Measurements from ENCODE around the gene AP1G1.
A peak's percentile ranks its signal among the peaks of the same experiment; 100 is the strongest.
"Not testable (repeated sequence)": the region's sequence is repeated elsewhere in the genome, so short reads cannot be mapped to it uniquely, and the experiment has no call there.

Gene AP1G1

GRCh38 chr16:71808593-71809459 is at the start of gene AP1G1:
Gene AP1G1, minus strand, starts transcription at chr16:71808834. Its CDS starts 19,355 bp downstream, at chr16:71789479.
- peak; percentile 77 to 85 for DNase-seq (ENCODE audit: low read depth in 2 of 2)

GRCh38 chr16:71855937-71856662 is 47.5 kb upstream of the AP1G1 start:
- no peak for DNase-seq (ENCODE audit: low read depth in 2 of 2)

DNA sequence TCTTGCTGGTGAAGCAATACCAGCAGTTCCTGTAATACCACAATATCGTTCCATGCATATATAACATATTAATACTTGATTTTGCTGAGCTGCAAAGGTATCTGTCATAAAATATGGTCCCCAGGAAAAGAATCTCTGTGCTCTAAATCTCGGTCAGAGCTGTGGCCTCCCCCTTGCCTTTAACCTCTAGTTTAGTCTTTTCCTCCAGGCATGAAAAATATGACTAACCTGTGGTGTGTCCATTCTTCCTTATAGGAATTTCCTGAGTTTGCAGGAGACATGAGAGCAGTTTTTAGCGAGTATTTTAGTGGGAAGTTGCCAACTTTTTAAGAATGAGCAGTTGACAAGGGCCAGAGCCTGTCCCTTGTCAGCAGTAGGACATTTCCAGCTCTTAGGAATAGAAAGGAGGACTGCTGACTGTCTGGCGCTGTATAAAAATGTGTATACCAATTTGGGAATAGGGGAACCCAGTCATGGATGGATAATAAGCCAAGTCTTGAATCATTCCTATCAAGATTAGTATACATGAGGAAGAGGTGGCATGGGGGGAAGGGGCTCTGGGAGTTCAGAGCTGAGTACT is 45.8 kb upstream of the AP1G1 start:
- no peak for DNase-seq (ENCODE audit: low read depth in 2 of 2)

DNA sequence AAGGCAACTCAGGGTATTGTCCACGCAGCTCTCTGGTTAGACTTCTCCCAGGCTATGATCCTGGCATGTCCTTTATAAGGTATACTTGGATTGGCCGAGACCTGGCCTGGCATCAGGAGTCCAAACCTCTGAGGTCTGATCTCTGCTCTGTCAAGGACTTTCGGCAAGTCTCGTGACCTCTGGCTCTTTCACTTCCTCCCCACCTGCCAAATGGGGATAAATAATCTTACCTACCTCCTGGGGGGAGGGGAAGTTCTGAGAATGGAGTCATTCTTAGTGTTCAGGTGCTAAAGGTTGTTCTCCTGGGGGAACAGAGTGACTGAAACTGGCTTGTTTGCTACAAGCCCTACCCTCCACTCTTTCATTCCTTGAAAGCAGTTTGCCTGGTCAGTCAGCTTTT is 44.8 kb upstream of the AP1G1 start:
- DNase-seq (ENCODE audit: low read depth in 2 of 2): no peak

- DNase-seq (ENCODE audit: low read depth in 2 of 2): no peak
These were observed 43.9 kb upstream of the AP1G1 start for GRCh38 chr16:71852561-71852960.

DNA sequence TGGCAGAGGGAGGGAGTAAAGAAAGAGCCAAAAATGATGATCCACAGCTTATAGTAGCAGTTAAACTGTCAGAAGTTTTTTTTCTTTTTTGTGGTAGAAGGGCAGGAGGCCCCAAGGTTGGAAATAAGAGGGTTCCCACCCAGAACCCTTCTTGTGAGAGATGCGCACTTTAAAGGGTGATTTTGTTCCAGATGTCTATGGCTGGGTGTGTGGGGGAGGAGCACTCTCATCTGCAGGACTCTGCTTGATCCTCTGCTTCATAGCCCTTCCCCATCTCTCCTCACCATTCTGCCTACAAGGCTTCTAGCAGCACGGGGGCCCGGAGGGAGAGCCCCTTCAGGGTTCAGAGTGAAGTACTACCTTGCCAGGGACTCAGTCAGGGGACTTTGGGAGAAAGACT is 43.5 kb upstream of the AP1G1 start:
- no peak for DNase-seq (ENCODE audit: low read depth in 2 of 2)

DNA sequence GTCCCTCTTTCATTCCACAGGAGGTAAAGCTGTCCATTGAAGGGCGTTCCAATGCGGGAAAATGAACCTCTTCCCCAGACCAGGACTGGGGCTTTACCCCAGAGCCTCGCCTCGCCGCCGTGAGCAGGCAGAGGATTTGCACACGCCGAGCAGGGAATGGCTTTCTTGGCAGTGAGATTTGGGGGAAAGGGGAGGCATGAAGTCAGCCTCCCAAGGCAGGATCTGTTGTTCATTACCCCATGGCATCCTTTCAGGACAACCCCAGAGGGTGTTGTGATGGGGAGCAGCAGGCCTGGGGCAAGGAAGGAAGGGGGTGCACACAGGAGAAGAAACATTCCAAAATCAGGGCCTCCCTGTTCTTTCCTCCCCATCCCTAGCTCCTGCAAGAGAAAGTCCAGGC is 43.1 kb upstream of the AP1G1 start:
- DNase-seq (ENCODE audit: low read depth in 2 of 2): no peak

DNA sequence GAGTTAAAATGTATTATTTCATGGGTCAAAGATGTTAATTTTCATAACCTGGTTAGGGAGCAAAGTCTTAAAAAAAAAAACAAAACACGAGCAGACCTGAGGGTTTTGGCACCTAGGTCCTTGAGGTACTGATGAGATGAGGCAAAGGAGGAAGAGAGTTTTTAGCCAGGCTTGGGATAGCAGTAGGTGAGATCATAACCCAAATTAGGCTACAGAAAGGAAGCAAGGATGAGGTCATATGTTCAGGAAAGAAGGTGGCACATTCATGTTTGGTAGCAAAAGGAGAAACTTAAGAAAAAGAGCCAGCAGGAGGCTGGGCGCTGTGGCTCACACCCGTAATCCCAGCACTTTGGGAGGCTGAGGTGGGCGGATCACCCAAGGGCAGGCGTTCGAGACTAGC is 40.0 kb upstream of the AP1G1 start:
- no peak for DNase-seq (ENCODE audit: low read depth in 2 of 2)

GRCh38 chr16:71847096-71847495 is 38.5 kb upstream of the AP1G1 start:
- DNase-seq (ENCODE audit: low read depth in 2 of 2): no peak

DNA sequence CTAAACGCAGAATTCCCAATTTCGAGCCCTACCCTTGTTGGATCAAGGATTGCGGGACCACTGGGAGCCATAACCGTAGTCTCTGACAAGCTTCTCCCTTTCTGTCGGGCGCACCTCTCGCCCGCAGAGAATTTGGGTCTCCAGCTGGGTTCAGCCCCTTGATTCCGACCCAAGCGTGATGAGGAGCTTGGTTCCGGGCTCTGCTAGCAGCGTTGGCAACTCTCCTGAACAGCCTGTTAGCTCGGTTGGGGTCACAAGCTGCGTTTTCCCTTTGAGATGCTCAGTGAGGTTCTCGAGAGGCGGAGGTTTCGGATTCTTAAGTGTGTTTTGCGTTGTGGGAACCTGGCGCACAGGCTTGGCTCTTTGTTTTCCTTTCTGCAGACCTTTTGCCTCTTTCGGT is 37.8 kb upstream of the AP1G1 start:
- no peak for DNase-seq (ENCODE audit: low read depth in 2 of 2)

DNA sequence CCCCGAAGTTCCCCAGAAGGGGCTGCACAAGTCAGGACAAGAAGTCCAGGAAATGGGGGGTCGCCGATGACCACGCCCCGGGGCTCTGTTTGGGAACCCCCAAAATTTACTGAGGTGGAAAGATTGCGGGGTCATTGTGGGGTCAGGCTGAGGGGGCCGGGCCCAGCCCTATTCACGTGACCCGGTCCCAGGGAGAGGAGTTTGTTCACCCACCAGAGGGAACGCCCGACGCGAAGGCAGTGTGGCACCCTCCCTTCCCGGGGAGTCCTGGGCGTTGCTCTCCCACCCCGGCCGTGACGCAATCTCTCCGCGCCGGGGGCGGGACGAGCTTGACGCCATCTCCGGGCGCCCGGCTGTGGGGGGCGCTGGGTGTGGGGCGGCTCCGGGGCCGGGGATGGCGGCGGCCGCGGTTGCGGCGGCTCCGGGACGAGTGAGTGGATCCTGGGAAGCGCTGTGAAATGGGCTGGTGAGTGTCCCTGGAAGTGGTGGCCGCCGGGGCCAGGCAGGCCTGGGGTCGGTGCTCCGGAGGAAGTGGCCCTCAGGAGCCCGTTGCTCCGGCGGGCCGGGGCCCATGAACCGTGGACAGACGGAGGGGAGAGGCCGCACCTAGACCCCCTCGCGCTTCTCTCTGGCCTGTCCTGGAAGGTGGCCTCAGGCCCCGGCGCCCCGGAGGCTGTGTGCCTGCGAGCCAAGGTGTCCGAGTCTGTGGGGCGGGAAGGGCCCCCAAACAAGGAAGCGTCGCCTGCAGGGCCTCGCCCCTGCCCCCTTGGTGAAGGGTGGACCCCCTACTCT is 37.2 kb upstream of the AP1G1 start, which contains the start of gene ATXN1L:
Gene ATXN1L (plus strand): TSS at position 338 of the 792 bp plus-strand sequence. CDS start 3,765 bp downstream, outside the sequence.
- DNase-seq (ENCODE audit: low read depth in 2 of 2): peak; percentile 87 to 91

DNA sequence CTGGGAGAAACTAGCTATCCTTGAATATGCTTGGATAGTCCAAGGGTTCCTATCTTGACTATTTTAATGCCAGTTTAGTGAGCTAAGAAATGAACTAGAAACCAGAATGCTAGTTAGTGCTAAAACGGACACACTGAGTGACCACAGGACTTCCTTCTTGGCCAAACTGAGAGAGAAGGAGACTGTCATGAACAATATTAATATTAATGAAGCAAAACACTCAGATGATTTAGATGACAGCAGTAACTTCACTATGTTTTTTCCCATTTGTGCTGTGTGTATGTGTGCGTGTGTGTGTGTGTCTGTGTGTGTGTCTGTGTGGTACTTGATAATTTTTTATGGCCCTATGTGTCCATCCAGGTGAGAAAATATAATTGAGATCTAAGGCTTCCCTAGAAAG is 34.9 kb upstream of the AP1G1 start:
- DNase-seq (ENCODE audit: low read depth in 2 of 2): no peak

DNA sequence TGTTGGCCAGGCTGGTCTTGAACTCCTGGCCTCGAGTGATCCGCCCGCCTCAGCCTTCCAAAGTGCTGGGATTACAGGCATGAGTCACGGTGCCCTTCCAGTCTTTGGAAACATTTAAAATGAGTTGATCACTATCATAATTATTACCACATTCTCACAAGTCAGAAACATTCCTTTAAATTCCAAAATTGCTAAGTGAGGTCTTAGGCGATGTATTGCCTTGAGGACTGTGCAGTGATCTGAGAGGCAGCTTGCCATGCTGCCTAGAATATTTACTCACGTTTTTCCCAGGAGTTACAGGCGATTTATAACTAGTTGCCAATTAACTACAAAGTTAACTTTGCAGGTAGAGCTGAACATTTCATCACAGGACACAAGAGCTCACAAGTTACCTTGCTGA is 31.4 kb upstream of the AP1G1 start:
- no peak for DNase-seq (ENCODE audit: low read depth in 2 of 2)

DNA sequence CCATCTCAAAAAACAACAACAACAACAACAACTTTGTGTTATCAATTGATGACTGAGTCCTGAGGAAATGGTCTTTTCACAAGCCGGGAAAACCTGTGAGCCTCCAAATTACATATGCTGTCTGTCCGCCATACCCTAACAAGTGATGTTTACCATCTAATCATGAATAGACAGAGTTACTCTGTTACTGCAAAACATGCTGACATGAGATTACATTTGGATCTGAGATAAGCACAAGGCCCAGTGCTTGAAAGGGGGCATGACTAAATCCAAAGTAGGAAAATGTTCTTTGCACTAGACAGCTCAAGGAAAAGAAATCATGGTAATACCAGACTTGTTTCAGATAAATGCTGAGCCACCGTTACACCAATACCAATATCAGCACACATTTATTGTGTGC is 28.5 kb upstream of the AP1G1 start:
- no peak for DNase-seq (ENCODE audit: low read depth in 2 of 2)

- DNase-seq (ENCODE audit: low read depth in 2 of 2): no peak
These were observed 25.7 kb upstream of the AP1G1 start for GRCh38 chr16:71834291-71834690.

DNA sequence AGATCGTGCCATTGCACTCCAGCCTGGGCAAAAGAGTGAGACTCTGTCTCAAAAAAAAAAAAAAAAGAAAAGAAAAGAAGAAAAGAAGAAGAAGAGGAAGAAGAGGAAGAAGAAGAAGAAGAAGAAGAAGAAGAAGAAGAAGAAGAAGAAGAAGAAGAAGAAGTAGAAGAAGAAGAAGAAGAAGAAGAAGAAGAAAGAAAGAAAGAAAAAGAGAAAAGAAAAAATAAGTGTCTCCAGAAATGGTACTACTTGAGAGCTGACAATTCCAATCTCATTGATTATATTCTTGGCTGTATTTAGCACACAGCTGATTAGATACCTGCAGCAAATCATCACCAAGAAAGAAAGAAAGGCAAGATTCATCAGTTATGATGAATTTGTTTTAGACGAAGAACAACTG is 23.5 kb upstream of the AP1G1 start:
- DNase-seq (ENCODE audit: low read depth in 2 of 2): not testable (repeated sequence)

GRCh38 chr16:71831698-71832097 is 23.1 kb upstream of the AP1G1 start:
- not testable (repeated sequence) for DNase-seq (ENCODE audit: low read depth in 2 of 2)

GRCh38 chr16:71830359-71830758 is 21.7 kb upstream of the AP1G1 start:
- no peak for DNase-seq (ENCODE audit: low read depth in 2 of 2)

GRCh38 chr16:71826533-71827017 is 17.9 kb upstream of the AP1G1 start:
- no peak for DNase-seq (ENCODE audit: low read depth in 2 of 2)

GRCh38 chr16:71817155-71817500 is 8.5 kb upstream of the AP1G1 start:
- DNase-seq (ENCODE audit: low read depth in 2 of 2): not testable (repeated sequence)

DNA sequence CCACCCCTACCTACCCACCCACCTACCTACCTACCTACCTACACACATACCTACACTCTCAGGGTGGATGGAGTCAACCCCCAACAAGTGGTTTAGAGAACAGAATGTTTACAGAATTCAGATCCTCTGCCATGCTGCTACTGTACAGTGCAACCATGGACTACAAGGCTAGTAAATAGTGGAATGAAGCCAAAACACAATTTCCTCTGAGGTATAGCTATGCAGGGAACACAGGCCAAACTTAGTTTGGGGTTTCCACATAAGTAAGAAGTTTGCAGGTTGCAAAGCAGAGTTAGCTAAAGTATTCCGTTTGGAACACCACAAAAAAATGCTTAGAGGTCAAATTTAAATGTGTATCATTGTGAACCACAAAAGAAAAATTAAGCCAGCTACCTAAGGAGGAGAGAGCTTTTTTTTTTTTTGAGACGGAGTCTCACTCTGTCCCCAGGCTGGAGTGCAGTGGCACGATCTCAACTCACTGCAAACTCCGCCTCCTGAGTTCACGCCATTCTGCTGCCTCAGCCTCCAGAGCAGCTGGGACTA is 2.7 kb upstream of the AP1G1 start:
- no peak for DNase-seq (ENCODE audit: low read depth in 2 of 2)
